ENCODE data around the gene WDR38.

DNA sequence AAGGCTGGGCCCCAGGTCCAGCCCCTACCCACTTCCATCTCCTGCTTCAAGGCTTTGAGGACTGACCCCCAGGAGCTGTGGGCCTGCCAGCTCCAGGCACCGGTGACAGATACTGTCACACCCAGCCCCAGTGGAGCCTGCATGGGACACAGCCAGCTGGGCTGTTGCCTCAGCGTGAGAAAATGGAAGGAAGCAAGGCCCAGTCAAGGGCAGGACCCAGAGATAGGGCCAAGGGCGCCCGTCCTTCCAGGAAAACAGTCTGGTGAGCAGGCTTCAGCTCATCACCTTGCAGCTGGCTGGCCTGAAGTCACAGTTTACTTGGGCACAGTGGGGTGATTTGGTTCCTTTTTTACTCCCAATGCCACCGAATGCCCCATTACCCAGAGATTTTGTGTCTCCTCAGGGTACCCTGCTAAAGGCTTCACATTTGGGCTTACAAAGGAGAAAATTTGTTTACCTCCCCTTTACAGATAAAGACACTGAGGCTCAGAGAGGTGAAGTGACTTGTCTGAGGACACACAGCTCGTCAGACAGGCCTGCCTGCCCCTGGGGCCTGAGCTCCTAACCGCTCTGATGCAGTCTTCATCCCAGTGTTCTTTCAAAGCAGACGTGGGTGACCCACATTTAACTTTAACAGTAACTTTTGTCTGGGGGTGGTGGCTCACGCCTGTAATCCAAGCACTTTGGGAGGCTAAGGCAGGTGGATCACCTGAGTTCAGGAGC is 21.5 kb upstream of the WDR38 start:
- TF ChIP-seq U2AF1 (optimal IDR thresholded peaks at IDR 0.05; ENCODE audit: low read depth, low read length) (no peak), BRCA1 (IDR thresholded peaks at IDR 0.05) (no peak), BRCA1 (CRISPR knock-in tag; IDR thresholded peaks at IDR 0.05) (no peak), TRIM24 (IDR thresholded peaks at IDR 0.05) (no peak)

All from K562 (cell line).